ENCODE results near the gene FTSJ3.

- TF ChIP-seq HMGXB4 (CRISPR knock-in tag; IDR thresholded peaks at IDR 0.05; ENCODE audit: borderline replicate concordance) (no peak), CTCF (IDR thresholded peaks at IDR 0.05) (no peak), CEBPB (IDR thresholded peaks at IDR 0.05) (no peak)
Observed at GRCh38 chr17:63833741-63834373, 6.4 kb upstream of the FTSJ3 start.
